ENCODE data around the gene CHP1.

- TF ChIP-seq EP300 (IDR thresholded peaks at IDR 0.05; ENCODE audit: low read length) (no peak), SREBF2 (CRISPR knock-in tag; IDR thresholded peaks at IDR 0.05) (no peak), KDM4B (IDR thresholded peaks at IDR 0.05; ENCODE audit: borderline replicate concordance in 2 of 2, low read depth in 1 of 2) (no peak), ATF1 (CRISPR knock-in tag; IDR thresholded peaks at IDR 0.05) (no peak), ATF1 (tag; IDR thresholded peaks at IDR 0.05) (no peak), CTCF (IDR thresholded peaks at IDR 0.05 in 2 of 3, conservative IDR thresholded peaks at IDR 0.05 in 1 of 3; ENCODE audit: insufficient read depth in 2 of 3, low read depth in 1 of 3, low read length in 3 of 3) (no peak)
Observed at GRCh38 chr15:41182266-41182665, 48.8 kb upstream of the CHP1 start.

Data from K562 (cell line).